GM11168 (cell line): ENCODE measurements around the gene CASR.

ENCODE experiments used
- in situ Hi-C: fragments of 300-500 bp; cut with MboI; formaldehyde crosslinking; loops from one replicate; pipeline ENCODE4 v1.12.0; 2022; ENCODE audit warnings: low sequenced_read_pairs; ENCODE audit not compliant: unreplicated experiment

The CASR gene

GRCh38 chr3:122253581-122253980 lies 70.1 kb downstream of the CASR start:
- in situ Hi-C loops, result loop anchor here (25.0 kb wide), 2 partner anchors 266 to 716 kb away; partner anchors contain the start of gene POLQ

GRCh38 chr3:122255757-122256439 lies 72.4 kb downstream of the CASR start:
- in situ Hi-C loops, result loop anchor here (25.0 kb wide), 2 partner anchors 269 to 719 kb away; partner anchors contain the start of gene POLQ

GRCh38 chr3:122257644-122258364 lies 74.3 kb downstream of the CASR start:
- in situ Hi-C loops, result loop anchor here (25.0 kb wide), 2 partner anchors 271 to 721 kb away; partner anchors contain the start of gene POLQ

DNA sequence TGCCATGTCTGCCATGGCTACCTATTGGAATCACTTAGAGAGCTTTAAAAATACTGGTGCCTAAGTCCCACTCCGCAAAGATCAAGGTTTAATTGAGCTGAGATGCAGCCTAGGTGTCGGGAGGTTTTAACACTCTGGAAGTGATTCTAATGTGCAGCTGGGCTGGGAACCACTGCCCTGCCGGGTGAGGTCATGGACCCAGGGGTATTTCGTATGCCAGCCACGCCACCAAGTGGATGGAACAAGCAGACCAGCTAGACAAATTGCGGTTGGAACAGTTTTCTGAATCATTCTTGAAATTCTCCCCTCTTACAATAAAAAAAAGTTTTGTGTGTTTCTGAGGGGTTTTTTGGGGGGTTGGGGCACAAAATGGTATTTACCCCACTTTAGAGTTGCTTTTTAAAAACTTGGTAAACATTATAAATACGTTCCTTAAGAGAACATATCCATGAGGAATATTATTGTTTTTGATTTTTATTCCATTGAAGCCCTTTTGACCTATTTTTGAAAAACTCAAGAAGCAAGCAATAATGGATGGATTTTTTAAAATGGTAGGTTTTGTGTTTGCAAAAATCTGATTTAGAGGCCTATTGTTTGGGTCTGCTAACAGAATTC lies 75.4 kb downstream of the CASR start:
- in situ Hi-C loops, result loop anchor here (25.0 kb wide), 2 partner anchors 272 to 722 kb away; partner anchors contain the start of gene POLQ

DNA sequence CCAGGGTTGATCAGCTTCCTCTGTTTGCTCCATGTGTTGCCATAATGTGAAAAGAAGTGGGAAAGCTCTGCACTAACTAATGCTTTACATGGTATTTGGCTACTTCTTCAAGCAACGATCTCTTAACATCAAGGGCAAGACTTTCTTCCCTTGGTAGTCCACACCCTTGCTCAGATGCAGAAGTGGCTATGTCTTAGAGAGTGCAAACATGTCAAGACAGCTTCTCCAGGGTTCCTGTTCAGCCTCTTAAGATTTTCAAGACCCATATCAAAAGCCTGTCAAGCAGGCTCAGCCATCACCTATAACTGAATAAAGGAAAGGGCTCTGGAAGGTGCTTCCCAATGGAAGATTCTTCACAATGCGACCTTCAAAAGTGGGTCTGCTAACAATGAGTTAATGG lies 76.7 kb downstream of the CASR start:
- in situ Hi-C loops, result loop anchor here (5.0 to 25.0 kb wide), 3 partner anchors 158 to 723 kb away; partner anchors contain the start of gene POLQ

GRCh38 chr3:122263058-122263457 lies 79.6 kb downstream of the CASR start:
- in situ Hi-C loops, result loop anchor here (5.0 to 25.0 kb wide), 3 partner anchors 161 to 726 kb away; partner anchors contain the start of gene POLQ

DNA sequence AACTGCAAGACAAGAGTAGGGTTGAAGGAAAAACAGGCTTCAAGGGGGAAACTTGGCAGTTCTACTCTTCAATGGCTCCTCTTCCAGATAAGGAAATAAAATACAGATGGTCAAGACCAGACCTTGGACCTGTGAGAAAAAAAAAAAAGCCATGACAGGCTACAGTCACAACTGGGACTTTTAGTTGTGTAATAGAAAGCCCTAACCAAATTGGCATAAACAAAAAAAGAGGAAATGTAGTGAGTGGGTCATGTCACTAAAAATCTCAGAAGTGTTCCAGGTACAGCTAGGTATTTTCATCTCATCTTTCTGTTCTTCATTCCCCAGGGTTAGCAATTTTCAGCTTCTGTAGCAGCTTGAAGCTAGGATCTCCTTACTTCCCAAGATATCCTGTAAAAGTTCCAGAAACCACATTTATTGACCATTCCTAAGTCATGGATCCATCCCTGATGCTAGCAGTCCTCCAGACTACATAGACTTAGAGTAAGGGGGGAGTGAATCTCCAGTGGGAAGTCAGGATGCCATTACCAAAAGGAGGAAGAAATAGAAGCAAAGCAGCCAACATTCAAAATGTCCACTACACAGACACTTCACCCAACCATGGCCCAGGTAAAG lies 80.6 kb downstream of the CASR start:
- in situ Hi-C loops, result loop anchor here (5.0 to 25.0 kb wide), 3 partner anchors 162 to 727 kb away; partner anchors contain the start of gene POLQ

- in situ Hi-C loops, result loop anchor here (25.0 kb wide), 2 partner anchors 279 to 729 kb away; partner anchors contain the start of gene POLQ
Measured at GRCh38 chr3:122265957-122266356, 82.5 kb downstream of the CASR start.

DNA sequence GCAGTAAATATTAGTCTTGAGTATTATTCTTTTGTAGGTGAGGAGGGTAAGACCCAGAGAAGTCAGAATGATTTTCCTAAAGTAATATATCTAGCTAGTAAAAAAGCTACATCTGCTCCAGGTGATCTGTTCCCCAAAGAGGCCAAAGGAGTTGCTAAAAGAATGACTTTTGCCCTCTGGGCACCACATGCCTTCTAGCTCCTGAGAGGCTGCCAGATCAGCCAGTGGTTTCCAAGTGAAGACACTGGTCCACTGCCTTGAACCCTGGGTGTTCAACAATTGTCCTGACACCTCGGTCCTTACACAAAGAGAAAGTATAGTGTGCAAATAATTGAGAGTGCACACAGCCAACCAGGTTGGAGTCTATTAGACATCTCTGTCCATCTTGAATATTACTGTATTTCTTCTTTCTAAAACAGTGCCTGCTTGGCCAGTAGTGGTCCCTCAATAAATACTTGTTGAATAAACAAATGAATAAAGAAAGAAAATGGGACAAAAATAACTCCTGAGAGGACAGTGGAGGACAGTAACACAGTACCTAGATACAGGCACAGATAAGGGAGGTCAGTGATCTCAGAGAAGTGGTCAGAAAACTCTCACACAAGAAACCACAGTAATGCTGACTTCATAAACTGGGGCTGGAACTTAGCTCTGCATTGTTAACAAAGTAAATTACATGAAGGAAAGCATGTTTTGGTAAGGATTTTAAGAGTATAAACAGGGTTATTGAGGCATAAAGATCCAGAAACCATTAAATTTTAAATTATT lies 85.0 kb downstream of the CASR start:
- in situ Hi-C loops, result loop anchor here (25.0 kb wide), 2 partner anchors 281 to 731 kb away; partner anchors contain the start of gene POLQ

DNA sequence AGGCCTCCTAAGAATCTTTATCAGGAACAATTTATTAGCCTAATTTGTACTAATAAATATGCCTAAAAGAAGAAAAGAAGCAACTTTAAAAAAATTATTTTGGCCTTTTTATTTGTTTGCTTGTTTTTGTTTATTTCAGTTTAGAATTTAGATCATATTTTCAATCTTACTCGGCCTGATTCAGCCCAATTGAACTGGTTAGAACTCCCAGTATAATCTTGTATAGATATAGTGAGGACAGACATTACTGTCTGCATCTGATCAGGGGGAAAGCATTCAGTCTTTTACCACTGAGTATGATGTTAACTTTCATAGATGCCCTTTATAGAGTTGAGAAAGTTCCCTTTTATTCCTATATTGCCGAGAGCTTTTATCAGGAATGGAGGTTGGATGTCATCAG lies 85.6 kb downstream of the CASR start:
- in situ Hi-C loops, result loop anchor here (25.0 kb wide), 2 partner anchors 282 to 732 kb away; partner anchors contain the start of gene POLQ

DNA sequence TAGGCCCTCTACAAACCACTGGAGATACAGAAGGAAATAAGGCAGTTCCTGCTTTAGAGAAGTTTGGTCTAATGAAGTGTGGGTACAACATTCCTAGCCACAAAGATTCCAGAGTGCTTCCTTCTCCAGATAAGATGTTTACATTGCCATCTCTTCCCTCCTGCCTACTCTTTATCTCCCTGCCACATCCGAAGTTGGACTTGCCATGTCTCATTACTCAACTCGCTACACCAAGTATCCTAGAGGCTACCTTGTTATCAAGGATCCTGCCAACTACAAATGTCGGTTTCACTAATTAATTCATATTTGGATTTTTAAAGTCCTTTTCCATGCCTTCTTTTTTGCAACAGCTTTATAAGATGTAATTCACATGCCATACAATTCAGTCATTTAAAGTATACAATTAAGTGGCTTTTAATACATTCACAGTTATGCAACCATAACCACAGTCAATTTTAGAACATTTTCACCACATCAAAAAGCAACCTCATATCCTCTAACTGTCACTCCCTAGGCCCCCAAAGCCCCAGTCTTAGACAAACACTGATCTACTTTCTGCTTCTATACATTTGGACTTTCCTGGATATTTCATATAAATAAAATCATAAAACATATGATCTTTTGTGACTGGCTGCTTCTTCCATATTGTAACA lies 87.9 kb downstream of the CASR start:
- in situ Hi-C loops, result loop anchor here (25.0 kb wide), 2 partner anchors 284 to 734 kb away; partner anchors contain the start of gene POLQ

DNA sequence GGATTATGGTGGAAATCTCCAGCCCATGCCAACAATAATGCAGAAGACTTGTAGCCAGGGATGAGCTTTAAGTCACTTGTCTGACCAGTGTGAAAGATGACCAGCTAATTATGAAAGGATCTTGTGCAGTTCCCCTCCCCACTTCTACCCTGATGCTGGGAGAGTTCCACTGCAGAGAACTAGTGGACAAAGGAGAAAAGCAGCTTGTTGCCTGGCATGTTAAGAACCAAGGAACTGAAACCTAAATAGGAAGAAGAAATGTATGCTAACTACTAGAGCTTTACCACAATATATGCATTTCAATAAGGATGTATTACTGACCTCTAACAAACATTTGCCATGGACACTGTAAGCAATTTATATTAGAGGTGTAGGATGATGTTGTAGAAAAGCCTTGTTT lies 89.4 kb downstream of the CASR start:
- in situ Hi-C loops, result loop anchor here (25.0 kb wide), 2 partner anchors 286 to 736 kb away; partner anchors contain the start of gene POLQ

- in situ Hi-C loops, result loop anchor here (25.0 kb wide), 2 partner anchors 286 to 736 kb away; partner anchors contain the start of gene POLQ
Measured at GRCh38 chr3:122273498-122273897, 90.0 kb downstream of the CASR start.

- in situ Hi-C loops, result no loop called here
Measured at GRCh38 chr3:122281891-122282290, 98.4 kb downstream of the CASR start.

DNA sequence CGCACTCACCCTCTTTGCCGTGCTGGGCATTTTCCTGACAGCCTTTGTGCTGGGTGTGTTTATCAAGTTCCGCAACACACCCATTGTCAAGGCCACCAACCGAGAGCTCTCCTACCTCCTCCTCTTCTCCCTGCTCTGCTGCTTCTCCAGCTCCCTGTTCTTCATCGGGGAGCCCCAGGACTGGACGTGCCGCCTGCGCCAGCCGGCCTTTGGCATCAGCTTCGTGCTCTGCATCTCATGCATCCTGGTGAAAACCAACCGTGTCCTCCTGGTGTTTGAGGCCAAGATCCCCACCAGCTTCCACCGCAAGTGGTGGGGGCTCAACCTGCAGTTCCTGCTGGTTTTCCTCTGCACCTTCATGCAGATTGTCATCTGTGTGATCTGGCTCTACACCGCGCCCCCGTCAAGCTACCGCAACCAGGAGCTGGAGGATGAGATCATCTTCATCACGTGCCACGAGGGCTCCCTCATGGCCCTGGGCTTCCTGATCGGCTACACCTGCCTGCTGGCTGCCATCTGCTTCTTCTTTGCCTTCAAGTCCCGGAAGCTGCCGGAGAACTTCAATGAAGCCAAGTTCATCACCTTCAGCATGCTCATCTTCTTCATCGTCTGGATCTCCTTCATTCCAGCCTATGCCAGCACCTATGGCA lies 100.5 kb downstream of the CASR start:
- in situ Hi-C loops, result no loop called here

GRCh38 chr3:122284486-122284885 lies 101.0 kb downstream of the CASR start:
- in situ Hi-C loops, result no loop called here

- in situ Hi-C loops, result no loop called here
Measured at GRCh38 chr3:122294359-122294758, 110.9 kb downstream of the CASR start.
